GM18498 (cell line): ENCODE measurements around the gene TOLLIP.

Source experiments
- ATAC-seq: cut with Tn5 transposase; IDR thresholded peaks from one replicate; pipeline ENCODE4 v1.9.1; 2021; ENCODE audit warnings: mild to moderate bottlenecking, moderate library complexity; ENCODE audit not compliant: unreplicated experiment

TOLLIP gene

DNA sequence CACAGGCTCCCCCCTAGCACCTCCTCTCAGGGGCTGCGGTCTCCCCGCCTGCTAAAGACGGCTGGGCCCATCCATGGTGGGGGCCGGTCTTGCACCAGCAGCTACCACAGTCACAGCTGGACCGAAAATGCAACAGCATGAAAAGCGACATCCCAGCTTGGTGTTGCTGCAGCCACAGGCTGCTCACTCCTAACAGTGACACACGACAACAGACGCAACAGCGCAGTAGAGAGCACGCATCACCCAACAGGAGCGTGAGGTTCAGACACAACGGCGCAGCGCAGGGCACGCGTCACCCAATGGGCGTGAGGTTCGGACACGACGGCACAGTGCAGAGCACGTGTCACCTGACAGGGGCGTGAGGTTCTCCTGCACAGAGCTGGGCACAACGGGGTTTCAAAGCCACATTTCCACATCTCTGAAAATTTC is 24.1 kb downstream of the TOLLIP start:
- no peak for ATAC-seq

DNA sequence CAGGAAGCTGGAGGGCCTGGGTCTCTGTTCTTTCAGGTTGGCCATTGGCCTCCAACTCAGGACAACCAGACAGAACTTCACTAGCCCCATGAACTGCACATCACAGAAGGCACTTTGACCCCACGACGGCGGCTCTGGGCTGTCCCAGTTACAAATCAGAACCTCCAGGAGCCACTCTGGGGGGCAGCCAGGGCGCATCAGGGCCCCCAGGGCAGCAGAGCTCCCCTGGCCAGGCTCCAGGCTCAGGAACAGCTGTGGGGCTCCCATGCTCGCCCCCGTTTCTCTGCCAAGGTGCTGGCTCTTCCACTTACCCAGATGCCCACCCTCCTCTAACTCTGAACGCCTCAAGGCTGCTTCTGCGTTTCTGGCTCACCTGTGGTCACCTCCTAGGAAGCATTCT is 25.5 kb downstream of the TOLLIP start:
- no peak for ATAC-seq

DNA sequence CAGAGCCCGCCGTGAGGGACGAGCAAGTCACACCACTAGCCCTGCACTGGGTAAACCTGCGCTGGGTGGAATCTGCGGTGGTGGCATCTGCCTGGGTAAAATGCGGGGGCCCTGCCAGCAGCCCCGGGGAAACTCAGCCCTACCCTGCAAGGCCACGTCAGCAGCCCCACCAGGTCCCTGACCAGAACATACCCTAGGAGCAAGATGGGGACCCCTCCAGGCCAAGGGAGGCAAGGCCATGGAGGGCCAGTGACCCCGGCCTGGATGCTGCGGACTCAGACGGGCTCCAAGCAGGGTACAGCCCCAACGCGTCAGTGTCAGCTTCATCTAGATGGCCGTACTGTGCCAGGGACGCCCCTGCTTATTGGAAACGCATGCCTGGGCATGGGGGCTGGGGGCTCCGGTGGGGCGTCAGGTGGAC is 26.3 kb downstream of the TOLLIP start:
- no peak for ATAC-seq

DNA sequence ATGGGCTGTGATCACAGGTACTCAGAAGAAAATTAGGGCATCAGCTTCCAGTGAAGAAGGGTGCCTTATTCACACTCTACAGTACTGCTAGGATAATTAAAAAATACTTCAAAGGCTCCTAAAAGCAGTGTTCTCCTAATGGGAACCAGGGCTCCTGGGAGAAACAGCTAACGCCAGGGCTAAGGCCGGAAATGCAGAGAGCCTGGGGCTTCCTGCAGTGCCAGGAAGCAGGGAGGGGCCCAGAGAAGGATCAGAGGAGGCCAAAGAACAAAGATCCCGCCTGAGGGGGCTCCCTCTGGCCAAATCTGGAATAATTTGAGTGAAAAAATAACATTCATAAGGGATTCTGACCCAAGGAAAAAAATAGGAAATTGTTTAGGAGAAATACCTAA is 27.5 kb downstream of the TOLLIP start:
- no peak for ATAC-seq

DNA sequence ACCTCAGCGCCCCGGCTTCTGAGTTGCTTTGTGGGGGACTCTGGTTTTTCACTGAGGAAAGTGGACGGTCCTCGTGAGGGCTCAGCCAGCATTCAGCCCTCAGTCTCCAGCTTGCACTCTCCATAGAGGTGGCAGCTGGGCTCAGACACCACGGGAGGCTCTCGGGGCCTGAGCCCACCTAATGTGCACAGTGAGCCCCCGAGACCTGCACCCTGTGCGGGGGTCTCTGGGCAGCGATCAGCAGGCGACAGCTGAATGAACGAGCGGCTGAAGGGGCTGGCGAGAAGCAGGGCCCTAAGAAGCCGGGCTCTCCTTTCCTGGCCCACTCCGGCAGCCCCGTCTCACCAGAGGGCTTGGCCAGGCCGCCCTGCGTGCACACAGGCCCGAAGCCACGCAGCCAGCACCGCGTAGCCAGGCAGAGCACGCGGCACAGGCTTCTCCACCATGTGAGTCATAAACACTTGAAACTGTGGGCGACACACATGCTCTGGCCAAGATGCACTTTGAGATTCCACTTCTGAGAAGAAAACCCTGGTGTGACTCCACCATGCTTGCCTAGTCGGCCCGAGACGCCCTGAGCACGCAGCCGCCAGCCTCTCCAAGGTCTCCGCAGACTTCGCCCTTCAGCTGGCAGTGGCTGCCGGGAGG is 28.0 kb downstream of the TOLLIP start:
- no peak for ATAC-seq

- no peak for ATAC-seq
Observed at GRCh38 chr11:1280116-1281035, 29.1 kb downstream of the TOLLIP start.

- no peak for ATAC-seq
Observed at GRCh38 chr11:1279674-1280055, 29.8 kb downstream of the TOLLIP start.

DNA sequence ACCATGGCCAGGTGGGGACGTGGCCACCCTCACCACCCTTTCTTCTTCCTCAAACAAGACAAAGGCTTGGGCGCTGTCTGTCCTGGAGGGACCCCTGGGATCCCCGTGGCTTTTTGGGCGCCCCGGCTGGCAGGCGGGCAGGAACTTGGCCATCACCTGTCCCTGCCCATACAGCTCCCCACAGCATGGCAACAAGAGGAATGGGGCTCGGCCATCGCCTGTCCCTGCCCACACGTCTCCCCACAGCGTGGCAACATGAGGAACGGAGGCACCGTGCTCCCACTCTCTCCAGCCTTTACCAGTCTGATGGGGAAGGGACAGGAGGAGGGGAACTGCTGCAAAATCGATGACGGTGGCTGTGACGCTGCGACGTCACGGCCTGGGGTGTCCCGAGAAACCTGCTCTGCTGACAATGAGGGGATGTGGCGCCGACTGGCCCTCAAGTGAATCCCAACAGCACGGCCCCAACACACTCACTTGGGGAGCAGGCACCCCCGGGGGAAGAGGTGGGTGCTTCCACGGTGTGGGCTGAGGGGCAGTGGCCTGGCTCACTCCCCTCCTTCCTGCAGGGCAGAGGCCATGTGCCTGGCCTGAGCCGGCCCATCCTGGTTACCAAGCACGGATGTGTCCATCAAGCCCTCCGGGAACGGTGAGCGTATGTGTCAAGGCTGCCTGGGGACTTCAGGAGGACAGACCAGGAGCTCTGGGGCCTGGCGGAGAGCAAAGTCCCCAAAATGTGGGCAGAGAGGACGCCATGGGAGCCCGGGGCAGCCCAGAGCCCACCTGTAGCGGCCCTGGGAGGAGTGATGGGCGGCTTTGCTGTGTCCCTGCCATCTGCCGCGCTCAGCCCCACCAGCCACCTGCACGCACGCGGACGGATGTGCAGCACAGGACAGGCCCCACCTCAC is 30.4 kb downstream of the TOLLIP start:
- no peak for ATAC-seq

DNA sequence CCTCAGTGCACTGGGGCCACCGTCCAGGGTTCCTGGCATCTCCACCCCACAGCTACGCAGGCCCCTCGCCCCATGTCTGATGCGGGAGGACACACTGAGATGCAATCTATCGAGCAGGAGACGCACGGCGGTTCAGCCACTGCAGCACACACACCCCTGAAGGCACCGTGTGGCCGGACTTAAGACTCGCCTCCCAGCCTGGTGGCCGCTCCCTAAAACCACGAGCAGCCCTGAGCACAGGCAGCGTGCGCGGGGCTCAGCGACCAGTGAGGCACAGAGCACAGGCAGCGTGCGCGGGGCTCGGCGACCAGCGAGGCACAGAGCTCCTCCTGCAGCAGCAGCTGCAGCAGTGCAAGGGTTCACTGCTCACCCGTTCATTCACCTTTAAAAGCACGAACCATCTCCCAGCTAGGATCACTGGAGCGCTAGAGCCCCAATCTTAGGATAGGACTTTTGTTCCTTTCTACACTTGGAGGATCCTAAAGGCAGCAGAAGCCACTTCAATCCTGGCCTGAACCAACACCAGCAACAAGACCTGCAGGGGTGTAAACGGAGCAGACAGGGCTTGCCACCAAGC is 31.4 kb downstream of the TOLLIP start:
- no peak for ATAC-seq

- ATAC-seq: no peak
Observed at GRCh38 chr11:1276866-1277615, 32.4 kb downstream of the TOLLIP start.

- ATAC-seq: no peak
Observed at GRCh38 chr11:1276041-1276790, 33.2 kb downstream of the TOLLIP start.

DNA sequence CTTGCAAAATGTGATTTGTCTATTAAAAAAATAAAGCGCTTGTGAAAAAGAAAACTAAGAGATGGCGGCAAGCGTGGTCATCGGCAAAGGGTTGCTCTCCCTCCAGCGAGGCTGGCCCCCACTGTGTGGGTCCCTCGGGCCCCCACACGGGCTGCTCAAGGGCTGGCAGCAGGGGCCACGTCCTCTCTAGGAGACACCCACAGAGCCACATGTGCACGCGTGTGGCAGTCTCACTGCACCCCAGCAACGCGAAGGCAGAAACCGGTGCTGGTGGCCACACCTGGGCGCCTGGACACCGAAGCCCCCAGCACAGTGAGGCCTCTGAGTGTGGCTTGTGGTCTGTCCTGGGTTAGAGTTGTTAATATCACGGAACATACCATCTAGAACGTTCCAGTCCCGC is 34.4 kb downstream of the TOLLIP start:
- ATAC-seq: no peak

- ATAC-seq: no peak
Observed at GRCh38 chr11:1274501-1274900, 34.9 kb downstream of the TOLLIP start.

GRCh38 chr11:1272531-1272930 is 36.9 kb downstream of the TOLLIP start:
- no peak for ATAC-seq

- ATAC-seq: no peak
Observed at GRCh38 chr11:1271927-1272326, 37.5 kb downstream of the TOLLIP start.

- no peak for ATAC-seq
Observed at GRCh38 chr11:1271406-1271805, 38.0 kb downstream of the TOLLIP start.

DNA sequence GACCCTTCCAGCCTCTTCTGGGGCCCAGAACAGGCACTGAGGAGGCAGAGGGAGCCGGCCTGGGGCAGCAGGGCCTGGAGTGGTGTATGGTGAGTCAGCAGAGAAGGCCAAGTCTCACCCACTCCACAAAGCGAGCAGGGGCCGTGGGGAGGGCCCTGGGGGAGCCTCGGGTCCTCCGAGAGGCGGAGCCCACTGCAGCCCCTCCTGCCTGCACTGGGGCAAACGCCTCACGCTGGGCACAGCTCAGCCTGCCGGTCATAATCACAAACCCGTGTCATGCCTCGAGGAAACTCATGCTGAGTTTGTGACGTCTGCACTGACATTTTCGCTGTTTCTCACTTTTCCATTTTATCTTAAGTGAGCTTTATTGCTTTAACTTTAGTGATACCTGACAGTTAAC is 38.4 kb downstream of the TOLLIP start:
- ATAC-seq: no peak

DNA sequence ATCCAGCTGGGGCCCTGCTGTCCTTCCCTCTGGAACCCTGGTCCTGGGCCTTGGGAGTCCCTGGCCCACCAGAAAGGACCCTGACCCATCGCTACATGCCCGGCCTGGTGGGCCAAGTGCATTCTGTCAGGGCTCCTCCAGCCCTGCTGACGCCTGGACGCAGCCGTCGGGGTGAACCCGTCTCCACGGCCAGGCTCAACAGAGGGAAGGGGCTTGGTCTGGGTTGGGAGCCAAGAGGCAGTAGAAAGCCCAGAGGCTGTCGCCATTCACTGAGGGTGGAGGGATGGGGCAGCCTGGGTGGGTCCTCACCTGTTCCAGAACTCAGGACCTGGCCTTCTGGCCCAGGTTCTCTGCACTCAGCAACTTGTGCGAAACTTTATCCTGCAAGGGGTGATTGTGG is 39.0 kb downstream of the TOLLIP start:
- ATAC-seq: no peak

- no peak for ATAC-seq
Observed at GRCh38 chr11:1269957-1270356, 39.5 kb downstream of the TOLLIP start.
